Measurements from ENCODE around the gene STAP2. TPM values are rescaled to one million over a fixed set of nuclear protein-coding genes. Genes with fewer than 3 reads are reported as not detected.

The STAP2 gene
- total and polyA plus RNA-seq, 9 of the 15 experiments (the other 6 are each of a cell fraction or from before 2014, with no cell fraction given), result 1.2 to 9.8 (median 4.5) TPM

DNA sequence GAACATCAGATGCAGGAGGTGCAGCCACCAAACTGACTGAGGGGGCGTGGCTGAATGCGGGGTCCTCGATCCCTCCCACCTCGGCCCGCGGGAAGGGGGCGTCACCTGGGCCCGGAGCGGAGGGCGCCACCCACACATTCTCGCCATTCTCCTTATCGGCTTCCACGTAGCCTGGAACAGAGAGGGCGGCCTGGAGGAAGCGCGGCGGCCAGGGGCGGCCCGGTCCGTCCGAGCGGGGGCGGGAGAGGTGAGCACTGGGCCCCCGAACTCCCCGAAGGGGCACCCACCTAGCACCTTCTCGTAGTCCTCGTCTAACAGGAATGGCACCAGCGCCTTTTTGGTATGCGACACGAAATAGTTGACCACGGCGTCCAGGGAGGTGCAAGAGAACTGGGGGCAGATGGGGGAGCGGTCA lies 11.8 kb downstream of the STAP2 start (continued):
- TF ChIP-seq, protein P1, sequence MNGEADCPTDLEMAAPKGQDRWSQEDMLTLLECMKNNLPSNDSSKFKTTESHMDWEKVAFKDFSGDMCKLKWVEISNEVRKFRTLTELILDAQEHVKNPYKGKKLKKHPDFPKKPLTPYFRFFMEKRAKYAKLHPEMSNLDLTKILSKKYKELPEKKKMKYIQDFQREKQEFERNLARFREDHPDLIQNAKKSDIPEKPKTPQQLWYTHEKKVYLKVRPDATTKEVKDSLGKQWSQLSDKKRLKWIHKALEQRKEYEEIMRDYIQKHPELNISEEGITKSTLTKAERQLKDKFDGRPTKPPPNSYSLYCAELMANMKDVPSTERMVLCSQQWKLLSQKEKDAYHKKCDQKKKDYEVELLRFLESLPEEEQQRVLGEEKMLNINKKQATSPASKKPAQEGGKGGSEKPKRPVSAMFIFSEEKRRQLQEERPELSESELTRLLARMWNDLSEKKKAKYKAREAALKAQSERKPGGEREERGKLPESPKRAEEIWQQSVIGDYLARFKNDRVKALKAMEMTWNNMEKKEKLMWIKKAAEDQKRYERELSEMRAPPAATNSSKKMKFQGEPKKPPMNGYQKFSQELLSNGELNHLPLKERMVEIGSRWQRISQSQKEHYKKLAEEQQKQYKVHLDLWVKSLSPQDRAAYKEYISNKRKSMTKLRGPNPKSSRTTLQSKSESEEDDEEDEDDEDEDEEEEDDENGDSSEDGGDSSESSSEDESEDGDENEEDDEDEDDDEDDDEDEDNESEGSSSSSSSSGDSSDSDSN (IDR thresholded peaks at IDR 0.05; ENCODE audit: borderline replicate concordance in 1 of 2, low read depth in 2 of 2, low read length in 2 of 2), result no peak
- TF ChIP-seq HDGF (IDR thresholded peaks at IDR 0.05) (no peak), BCOR (IDR thresholded peaks at IDR 0.05) (0 out of 2 replicates have a peak, but pooled peaks have one; percentile 57), MIER1 (IDR thresholded peaks at IDR 0.05; ENCODE audit: low read depth) (no peak), ZFP36 (IDR thresholded peaks at IDR 0.05; ENCODE audit: low read depth, low read length, partially characterized antibody) (peak; percentile 76), ILF3 (IDR thresholded peaks at IDR 0.05; ENCODE audit: borderline replicate concordance) (no peak), LCOR (CRISPR knock-in tag; IDR thresholded peaks at IDR 0.05) (peak; percentile 68; the same call in 1 of the 2 replicates), TEAD4 (IDR thresholded peaks at IDR 0.05; ENCODE audit: low read length) (peak; percentile 20; the same call in 1 of the 2 replicates), TEAD4 (CRISPR knock-in tag; IDR thresholded peaks at IDR 0.05; ENCODE audit: borderline replicate concordance) (no peak), KDM1A (IDR thresholded peaks at IDR 0.05) (peak in 1 of 2 experiments; percentile 11; a peak in 1 of 4 replicates), CBFA2T3 (IDR thresholded peaks at IDR 0.05) (peak; percentile 21; the same call in 1 of the 2 replicates), NR4A1 (CRISPR knock-in tag; IDR thresholded peaks at IDR 0.05) (no peak), NR4A1 (tag; IDR thresholded peaks at IDR 0.05) (no peak), ATF1 (CRISPR knock-in tag; IDR thresholded peaks at IDR 0.05) (no peak), ATF1 (tag; IDR thresholded peaks at IDR 0.05) (peak; percentile 85), CREB1 (IDR thresholded peaks at IDR 0.05) (peak; percentile 49; the same call in 1 of the 2 replicates), CREB1 (CRISPR knock-in tag; IDR thresholded peaks at IDR 0.05) (peak; percentile 68), SMARCE1 (IDR thresholded peaks at IDR 0.05) (0 out of 2 replicates have a peak, but pooled peaks have one; percentile 20), NBN (IDR thresholded peaks at IDR 0.05; ENCODE audit: low read depth) (0 out of 2 replicates have a peak, but pooled peaks have one; percentile 14)
- TF ChIP-seq, protein P2, sequence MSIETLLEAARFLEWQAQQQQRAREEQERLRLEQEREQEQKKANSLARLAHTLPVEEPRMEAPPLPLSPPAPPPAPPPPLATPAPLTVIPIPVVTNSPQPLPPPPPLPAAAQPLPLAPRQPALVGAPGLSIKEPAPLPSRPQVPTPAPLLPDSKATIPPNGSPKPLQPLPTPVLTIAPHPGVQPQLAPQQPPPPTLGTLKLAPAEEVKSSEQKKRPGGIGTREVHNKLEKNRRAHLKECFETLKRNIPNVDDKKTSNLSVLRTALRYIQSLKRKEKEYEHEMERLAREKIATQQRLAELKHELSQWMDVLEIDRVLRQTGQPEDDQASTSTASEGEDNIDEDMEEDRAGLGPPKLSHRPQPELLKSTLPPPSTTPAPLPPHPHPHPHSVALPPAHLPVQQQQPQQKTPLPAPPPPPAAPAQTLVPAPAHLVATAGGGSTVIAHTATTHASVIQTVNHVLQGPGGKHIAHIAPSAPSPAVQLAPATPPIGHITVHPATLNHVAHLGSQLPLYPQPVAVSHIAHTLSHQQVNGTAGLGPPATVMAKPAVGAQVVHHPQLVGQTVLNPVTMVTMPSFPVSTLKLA (conservative IDR thresholded peaks at IDR 0.05), result no peak
- TF ChIP-seq, protein P3, sequence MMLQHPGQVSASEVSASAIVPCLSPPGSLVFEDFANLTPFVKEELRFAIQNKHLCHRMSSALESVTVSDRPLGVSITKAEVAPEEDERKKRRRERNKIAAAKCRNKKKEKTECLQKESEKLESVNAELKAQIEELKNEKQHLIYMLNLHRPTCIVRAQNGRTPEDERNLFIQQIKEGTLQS (IDR thresholded peaks at IDR 0.05), result peak; percentile 50; the same call in 1 of the 2 replicates
- TF ChIP-seq, protein P3 (CRISPR knock-in tag; conservative IDR thresholded peaks at IDR 0.05), result no peak
- TF ChIP-seq, protein P4, sequence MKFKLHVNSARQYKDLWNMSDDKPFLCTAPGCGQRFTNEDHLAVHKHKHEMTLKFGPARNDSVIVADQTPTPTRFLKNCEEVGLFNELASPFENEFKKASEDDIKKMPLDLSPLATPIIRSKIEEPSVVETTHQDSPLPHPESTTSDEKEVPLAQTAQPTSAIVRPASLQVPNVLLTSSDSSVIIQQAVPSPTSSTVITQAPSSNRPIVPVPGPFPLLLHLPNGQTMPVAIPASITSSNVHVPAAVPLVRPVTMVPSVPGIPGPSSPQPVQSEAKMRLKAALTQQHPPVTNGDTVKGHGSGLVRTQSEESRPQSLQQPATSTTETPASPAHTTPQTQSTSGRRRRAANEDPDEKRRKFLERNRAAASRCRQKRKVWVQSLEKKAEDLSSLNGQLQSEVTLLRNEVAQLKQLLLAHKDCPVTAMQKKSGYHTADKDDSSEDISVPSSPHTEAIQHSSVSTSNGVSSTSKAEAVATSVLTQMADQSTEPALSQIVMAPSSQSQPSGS (CRISPR knock-in tag; IDR thresholded peaks at IDR 0.05), result no peak
- TF ChIP-seq, protein P5, sequence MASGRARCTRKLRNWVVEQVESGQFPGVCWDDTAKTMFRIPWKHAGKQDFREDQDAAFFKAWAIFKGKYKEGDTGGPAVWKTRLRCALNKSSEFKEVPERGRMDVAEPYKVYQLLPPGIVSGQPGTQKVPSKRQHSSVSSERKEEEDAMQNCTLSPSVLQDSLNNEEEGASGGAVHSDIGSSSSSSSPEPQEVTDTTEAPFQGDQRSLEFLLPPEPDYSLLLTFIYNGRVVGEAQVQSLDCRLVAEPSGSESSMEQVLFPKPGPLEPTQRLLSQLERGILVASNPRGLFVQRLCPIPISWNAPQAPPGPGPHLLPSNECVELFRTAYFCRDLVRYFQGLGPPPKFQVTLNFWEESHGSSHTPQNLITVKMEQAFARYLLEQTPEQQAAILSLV (tag; IDR thresholded peaks at IDR 0.05), result no peak
